WTC11 (cell line): Measurements from ENCODE around the gene COG8. TPM values are rescaled to one million over a fixed set of nuclear protein-coding genes. Genes with fewer than 3 reads are reported as not detected.
"Not testable (repeated sequence)": the region's sequence is repeated elsewhere in the genome, so short reads cannot be mapped to it uniquely, and the experiment has no call there.

Experiments
- ATAC-seq: fragments of 200-7000 bp; cut with Tn5 transposase; 2 replicates; pipeline ENCODE4 v1.10.0; 2021; ENCODE audit warnings: mild to moderate bottlenecking, moderate library complexity
- CTCF ChIA-PET: fragments of 300-600 bp; sonication (Branson Sonifier 250); formaldehyde crosslinking; loops from one replicate; lab custom pipeline; 2021; ENCODE audit warnings: antibody characterized with exemption; lab: Charles Lee
- POLR2A ChIA-PET: fragments of 350-600 bp; sonication (Branson Sonifier 250); formaldehyde crosslinking; loops from one replicate; lab custom pipeline; 2021; ENCODE audit warnings: antibody characterized with exemption; lab: Charles Lee
- DNase-seq: peaks from one replicate; pipeline ENCODE4 v3.0.0; 2021; ENCODE audit warnings: low spot score
- H3K27ac Mint-ChIP-seq: 2 replicates; pipeline ENCODE4 v1.8.0; 2021; ENCODE audit warnings: mixed read lengths
- H3K27me3 Mint-ChIP-seq: 2 replicates; pipeline ENCODE4 v1.8.0; 2021; ENCODE audit warnings: low read depth, mild to moderate bottlenecking, moderate library complexity, mixed read lengths
- H3K36me3 Mint-ChIP-seq: 2 replicates; pipeline ENCODE4 v1.8.0; 2021; ENCODE audit warnings: mixed read lengths
- H3K4me1 Mint-ChIP-seq: 2 replicates; pipeline ENCODE4 v1.8.0; 2022; ENCODE audit warnings: mixed read lengths
- H3K4me3 Mint-ChIP-seq: 2 replicates; pipeline ENCODE4 v1.8.0; 2021; ENCODE audit warnings: mild to moderate bottlenecking, moderate library complexity, mixed read lengths
- H3K9me3 Mint-ChIP-seq: 2 replicates; pipeline ENCODE4 v1.8.0; 2021; ENCODE audit warnings: mixed read lengths
- AR ChIP-seq: fragments of 250-450 bp; sonication (Bioruptor Pico); IDR thresholded peaks from 2 replicates; pipeline ENCODE4 v1.9.0; 2021; ENCODE audit warnings: mild to moderate bottlenecking
- ATF2 ChIP-seq: sonication (generic); formaldehyde crosslinking; IDR thresholded peaks from 2 replicates; pipeline ENCODE4 v1.8.1; 2022; ENCODE audit warnings: low read depth, missing genetic modification reagents, borderline replicate concordance
- ATF3 ChIP-seq: sonication (generic); formaldehyde crosslinking; conservative IDR thresholded peaks from 2 replicates; pipeline ENCODE4 v1.8.1; 2022; ENCODE audit warnings: mild to moderate bottlenecking, missing genetic modification reagents
- CBFB ChIP-seq: sonication (generic); formaldehyde crosslinking; IDR thresholded peaks from 2 replicates; pipeline ENCODE4 v1.8.1; 2022; ENCODE audit warnings: mild to moderate bottlenecking, low read depth, missing genetic modification reagents
- E2F1 ChIP-seq: sonication (generic); formaldehyde crosslinking; IDR thresholded peaks from 2 replicates; pipeline ENCODE4 v1.8.0; 2022; ENCODE audit warnings: mild to moderate bottlenecking, missing genetic modification reagents
- ERG ChIP-seq: fragments of 250-450 bp; sonication (Bioruptor Pico); IDR thresholded peaks from 2 replicates; pipeline ENCODE4 v1.8.0; 2021; ENCODE audit warnings: mild to moderate bottlenecking
- ETV6 ChIP-seq: sonication (generic); formaldehyde crosslinking; IDR thresholded peaks from 2 replicates; pipeline ENCODE4 v1.8.1; 2022; ENCODE audit warnings: mild to moderate bottlenecking, missing genetic modification reagents
- IRF1 ChIP-seq: sonication (generic); formaldehyde crosslinking; IDR thresholded peaks from 2 replicates; pipeline ENCODE4 v1.8.0; 2023; ENCODE audit warnings: missing genetic modification reagents
- NR2C2 ChIP-seq: sonication (generic); formaldehyde crosslinking; IDR thresholded peaks from 2 replicates; pipeline ENCODE4 v1.8.0; 2022; ENCODE audit warnings: mild to moderate bottlenecking, missing genetic modification reagents
- SP1 ChIP-seq: sonication (generic); formaldehyde crosslinking; conservative IDR thresholded peaks from 2 replicates; pipeline ENCODE4 v1.8.1; 2022; ENCODE audit warnings: missing genetic modification reagents
- USF1 ChIP-seq: sonication (generic); formaldehyde crosslinking; IDR thresholded peaks from 2 replicates; pipeline ENCODE4 v1.8.0; 2022; ENCODE audit warnings: mild to moderate bottlenecking, missing genetic modification reagents
- USF2 ChIP-seq: sonication (generic); formaldehyde crosslinking; IDR thresholded peaks from 2 replicates; pipeline ENCODE4 v1.8.1; 2023; ENCODE audit warnings: mild to moderate bottlenecking, missing genetic modification reagents, moderate library complexity
- ZBTB21 ChIP-seq: sonication (generic); formaldehyde crosslinking; IDR thresholded peaks from 2 replicates; pipeline ENCODE4 v1.8.1; 2023; ENCODE audit warnings: mild to moderate bottlenecking, missing genetic modification reagents, borderline replicate concordance
- ZNF138 ChIP-seq: sonication (generic); formaldehyde crosslinking; conservative IDR thresholded peaks from 2 replicates; pipeline ENCODE4 v1.8.1; 2022; ENCODE audit warnings: mild to moderate bottlenecking, moderate library complexity, missing genetic modification reagents
- ZNF219 ChIP-seq: sonication (generic); formaldehyde crosslinking; IDR thresholded peaks from 2 replicates; pipeline ENCODE4 v1.8.0; 2023; ENCODE audit warnings: missing genetic modification reagents, mild to moderate bottlenecking, borderline replicate concordance
- ZNF281 ChIP-seq: sonication (generic); formaldehyde crosslinking; IDR thresholded peaks from 2 replicates; pipeline ENCODE4 v1.8.0; 2023; ENCODE audit warnings: mild to moderate bottlenecking, missing genetic modification reagents
- total RNA-seq: library from RNA; stranded (reverse); gene quantifications from 3 replicates; pipeline ENCODE4 v1.2.3, GENCODE V29; 2021

COG8 gene
- total RNA-seq, 1 experiment from 2014 or later, result 56.5 TPM

- TF ChIP-seq CBFB (no peak), NR2C2 (CRISPR knock-in tag) (no peak)
Measured at GRCh38 chr16:69301187-69301586, 38.2 kb downstream of the COG8 start (continued).

GRCh38 chr16:69298261-69298660 is 41.1 kb downstream of the COG8 start:
- Mint-ChIP-seq H3K27ac (no peak overlapping the region), H3K9me3 (no peaks in the 10 kb centered on the region), H3K27me3 (no peaks in the 10 kb centered on the region), H3K36me3 (peaks cover 16% of the 10 kb centered on the region), H3K4me3 (no peak overlapping the region), H3K4me1 (no peaks in the 10 kb centered on the region)
- ATAC-seq (no peak), DNase-seq (no peak)
- TF ChIP-seq USF2 (CRISPR knock-in tag), result no peak
- no peak for TF ChIP-seq SP1
- TF ChIP-seq AR (CRISPR knock-in tag), result no peak
- no peak for TF ChIP-seq ETV6 (CRISPR knock-in tag)
- TF ChIP-seq ZNF281 (CRISPR knock-in tag), result no peak
- no peak for TF ChIP-seq ZNF219 (CRISPR knock-in tag)
- TF ChIP-seq ZNF138 (CRISPR knock-in tag), result no peak
- TF ChIP-seq ZBTB21 (CRISPR knock-in tag), result no peak
- TF ChIP-seq ERG (CRISPR knock-in tag), result no peak
- no peak for TF ChIP-seq USF1 (CRISPR knock-in tag)
- no peak for TF ChIP-seq E2F1 (CRISPR knock-in tag)
- TF ChIP-seq IRF1, result no peak
- no peak for TF ChIP-seq ATF2
- TF ChIP-seq ATF3, result no peak
- POLR2A ChIA-PET, result no interaction called here
- CTCF ChIA-PET, result no interaction called here

- H3K4me1 Mint-ChIP-seq, ATAC-seq, POLR2A ChIA-PET, H3K4me3 Mint-ChIP-seq, H3K27ac Mint-ChIP-seq, H3K27me3 Mint-ChIP-seq, DNase-seq, H3K9me3 Mint-ChIP-seq: not testable (repeated sequence)
- peaks cover 16% of the 10 kb centered on the region for H3K36me3 Mint-ChIP-seq
- CTCF ChIA-PET, result interaction anchor here (1.5 kb wide), 1 partner anchor 9 kb away, joined by 4 read pairs; no protein-coding TSS in a partner anchor
Measured at GRCh38 chr16:69296771-69297170, 42.6 kb downstream of the COG8 start.
